WTC11 (cell line): ENCODE data around the gene DDX39B. TPM values are rescaled to one million over a fixed set of nuclear protein-coding genes. Genes with fewer than 3 reads are reported as not detected.

Experiments used
- ATAC-seq: fragments of 200-7000 bp; cut with Tn5 transposase; 2 replicates; pipeline ENCODE4 v1.10.0; 2021; ENCODE audit warnings: mild to moderate bottlenecking, moderate library complexity
- CTCF ChIA-PET: fragments of 300-600 bp; sonication (Branson Sonifier 250); formaldehyde crosslinking; loops from one replicate; lab custom pipeline; 2021; ENCODE audit warnings: antibody characterized with exemption; lab: Charles Lee
- POLR2A ChIA-PET: fragments of 350-600 bp; sonication (Branson Sonifier 250); formaldehyde crosslinking; loops from one replicate; lab custom pipeline; 2021; ENCODE audit warnings: antibody characterized with exemption; lab: Charles Lee
- DNase-seq: peaks from one replicate; pipeline ENCODE4 v3.0.0; 2021; ENCODE audit warnings: low spot score
- H3K27ac Mint-ChIP-seq: 2 replicates; pipeline ENCODE4 v1.8.0; 2021; ENCODE audit warnings: mixed read lengths
- H3K27me3 Mint-ChIP-seq: 2 replicates; pipeline ENCODE4 v1.8.0; 2021; ENCODE audit warnings: low read depth, mild to moderate bottlenecking, moderate library complexity, mixed read lengths
- H3K36me3 Mint-ChIP-seq: 2 replicates; pipeline ENCODE4 v1.8.0; 2021; ENCODE audit warnings: mixed read lengths
- H3K4me1 Mint-ChIP-seq: 2 replicates; pipeline ENCODE4 v1.8.0; 2022; ENCODE audit warnings: mixed read lengths
- H3K4me3 Mint-ChIP-seq: 2 replicates; pipeline ENCODE4 v1.8.0; 2021; ENCODE audit warnings: mild to moderate bottlenecking, moderate library complexity, mixed read lengths
- H3K9me3 Mint-ChIP-seq: 2 replicates; pipeline ENCODE4 v1.8.0; 2021; ENCODE audit warnings: mixed read lengths
- ARID4B ChIP-seq: sonication (generic); formaldehyde crosslinking; IDR thresholded peaks from 2 replicates; pipeline ENCODE4 v1.8.0; 2023; ENCODE audit warnings: missing genetic modification reagents, mild to moderate bottlenecking, borderline replicate concordance
- ATF1 ChIP-seq: sonication (generic); formaldehyde crosslinking; IDR thresholded peaks from 2 replicates; pipeline ENCODE4 v1.8.1; 2023; ENCODE audit warnings: mild to moderate bottlenecking, moderate library complexity, missing genetic modification reagents
- CBFB ChIP-seq: sonication (generic); formaldehyde crosslinking; IDR thresholded peaks from 2 replicates; pipeline ENCODE4 v1.8.1; 2022; ENCODE audit warnings: mild to moderate bottlenecking, low read depth, missing genetic modification reagents
- CREM ChIP-seq: sonication (generic); formaldehyde crosslinking; IDR thresholded peaks from 2 replicates; pipeline ENCODE4 v1.8.1; 2022; ENCODE audit warnings: mild to moderate bottlenecking, missing genetic modification reagents, moderate library complexity
- ESRRA ChIP-seq: sonication (generic); formaldehyde crosslinking; IDR thresholded peaks from 2 replicates; pipeline ENCODE4 v1.8.1; 2022; ENCODE audit warnings: mild to moderate bottlenecking, missing genetic modification reagents, borderline replicate concordance
- FOXK1 ChIP-seq: sonication (generic); formaldehyde crosslinking; IDR thresholded peaks from 2 replicates; pipeline ENCODE4 v1.8.0; 2022; ENCODE audit warnings: mild to moderate bottlenecking, moderate library complexity, missing genetic modification reagents
- GABPB1 ChIP-seq: sonication (generic); formaldehyde crosslinking; IDR thresholded peaks from 2 replicates; pipeline ENCODE4 v1.8.1; 2023; ENCODE audit warnings: mild to moderate bottlenecking, missing genetic modification reagents
- GTF2I ChIP-seq: fragments of 250-450 bp; sonication (Bioruptor Pico); conservative IDR thresholded peaks from 2 replicates; pipeline ENCODE4 v1.4.0; 2021; ENCODE audit warnings: mild to moderate bottlenecking
- HMGXB4 ChIP-seq: sonication (generic); formaldehyde crosslinking; IDR thresholded peaks from 2 replicates; pipeline ENCODE4 v1.8.1; 2023; ENCODE audit warnings: mild to moderate bottlenecking, moderate library complexity, missing genetic modification reagents
- IRF1 ChIP-seq: sonication (generic); formaldehyde crosslinking; IDR thresholded peaks from 2 replicates; pipeline ENCODE4 v1.8.0; 2023; ENCODE audit warnings: missing genetic modification reagents
- JUN ChIP-seq: sonication (generic); formaldehyde crosslinking; IDR thresholded peaks from 2 replicates; pipeline ENCODE4 v1.8.0; 2023; ENCODE audit warnings: mild to moderate bottlenecking, missing genetic modification reagents
- PRRX2 ChIP-seq: fragments of 250-450 bp; sonication (Bioruptor Pico); IDR thresholded peaks from 2 replicates; pipeline ENCODE4 v1.8.0; 2021; ENCODE audit warnings: mild to moderate bottlenecking
- SMAD4 ChIP-seq: sonication (generic); formaldehyde crosslinking; IDR thresholded peaks from 2 replicates; pipeline ENCODE4 v1.8.0; 2022; ENCODE audit warnings: mild to moderate bottlenecking, missing genetic modification reagents
- SP1 ChIP-seq: sonication (generic); formaldehyde crosslinking; conservative IDR thresholded peaks from 2 replicates; pipeline ENCODE4 v1.8.1; 2022; ENCODE audit warnings: missing genetic modification reagents
- ZNF317 ChIP-seq: sonication (generic); formaldehyde crosslinking; IDR thresholded peaks from 2 replicates; pipeline ENCODE4 v1.8.1; 2023; ENCODE audit warnings: low read depth, mild to moderate bottlenecking, moderate library complexity, missing genetic modification reagents, borderline replicate concordance
- total RNA-seq: library from RNA; stranded (reverse); gene quantifications from 3 replicates; pipeline ENCODE4 v1.2.3, GENCODE V29; 2021

The DDX39B gene
- total RNA-seq, 1 experiment from 2014 or later, result 712 TPM

GRCh38 chr6:31548544-31548873, 6.7 kb upstream of the DDX39B start (continued):
- TF ChIP-seq JUN, result no peak

- H3K4me1 Mint-ChIP-seq, result peaks cover 21% of the 10 kb centered on the region
- TF ChIP-seq ZNF317 (CRISPR knock-in tag), result 0 out of 2 replicates have a peak, but pooled peaks have one; percentile 25
- 0 out of 2 replicates have a peak, but pooled peaks have one; percentile 57 for TF ChIP-seq ATF1 (CRISPR knock-in tag)
- TF ChIP-seq HMGXB4 (CRISPR knock-in tag), result 0 out of 2 replicates have a peak, but pooled peaks have one; percentile 25
- no peak for TF ChIP-seq CBFB (CRISPR knock-in tag)
- TF ChIP-seq, all 79 proteins: peak for 3
- peaks cover 19% of the 10 kb centered on the region for H3K36me3 Mint-ChIP-seq
- ChIA-PET POLR2A (interaction anchor here (0.6 to 2.0 kb wide), 5 partner anchors 19 to 117 kb away, joined by 4 to 13 read pairs (median 6); partner anchors contain the start of genes GPANK1, MCCD1 and MICB), CTCF (interaction anchor here (0.6 to 7.2 kb wide), 15 partner anchors 27 to 404 kb away, joined by 3 to 319 read pairs (median 5); partner anchors contain the start of genes AIF1, C6orf47, LTB and NCR3)
- ATAC-seq, result no peak
- H3K9me3 Mint-ChIP-seq, result no peaks in the 10 kb centered on the region
- no peak for DNase-seq
- no peaks in the 10 kb centered on the region for H3K27me3 Mint-ChIP-seq
- peak overlapping the region; percentile 82 for H3K4me3 Mint-ChIP-seq
- peak overlapping the region; percentile 98 for H3K27ac Mint-ChIP-seq
These were observed 6.1 kb upstream of the DDX39B start for GRCh38 chr6:31547727-31548543.

GRCh38 chr6:31546958-31547726, 5.3 kb upstream of the DDX39B start, which contains the start of gene NFKBIL1:
Gene NFKBIL1 (plus strand): TSS chr6:31547608. CDS start chr6:31547695, 87 bp downstream.
- ChIA-PET POLR2A (interaction anchor here (0.5 to 2.0 kb wide), 15 partner anchors 18 to 1425 kb away, joined by 3 to 13 read pairs (median 5); partner anchors contain the start of genes GPANK1, MCCD1, MICB and NEU1), CTCF (interaction anchor here (0.6 to 7.2 kb wide), 28 partner anchors 9 to 405 kb away, joined by 3 to 319 read pairs (median 4); partner anchors contain the start of genes AIF1, C6orf47, GPANK1 and LST1)
- Mint-ChIP-seq H3K4me3 (peak within 1 kb of the TSS; percentile 82), H3K36me3 (peaks cover 17% of the 10 kb centered on the region), H3K27ac (peak within 1 kb of the TSS; percentile 98), H3K4me1 (peaks cover 22% of the 10 kb centered on the region), H3K27me3 (no peaks in the 10 kb centered on the region), H3K9me3 (no peaks in the 10 kb centered on the region)
- peak; percentile 94 for DNase-seq
- ATAC-seq, result peak; percentile 67
- TF ChIP-seq SP1 (CRISPR knock-in tag) (peak; percentile 87), IRF1 (CRISPR knock-in tag) (no peak), SMAD4 (CRISPR knock-in tag) (no peak), GTF2I (CRISPR knock-in tag) (no peak), GABPB1 (peak; percentile 86), ESRRA (CRISPR knock-in tag) (no peak), PRRX2 (CRISPR knock-in tag) (no peak), CREM (CRISPR knock-in tag) (0 out of 2 replicates have a peak, but pooled peaks have one; percentile 52), ARID4B (0 out of 2 replicates have a peak, but pooled peaks have one; percentile 9), FOXK1 (CRISPR knock-in tag) (0 out of 2 replicates have a peak, but pooled peaks have one; percentile 50)
